Activated gamma-delta T cell (primary cell): Measurements from ENCODE around the gene HSBP1L1.
"Not testable (repeated sequence)": the region's sequence is repeated elsewhere in the genome, so short reads cannot be mapped to it uniquely, and the experiment has no call there.

Experiments used
- DNase-seq: peaks from one replicate; lab custom pipeline; 2025; lab: John Stamatoyannopoulos, UW

The HSBP1L1 gene

DNA sequence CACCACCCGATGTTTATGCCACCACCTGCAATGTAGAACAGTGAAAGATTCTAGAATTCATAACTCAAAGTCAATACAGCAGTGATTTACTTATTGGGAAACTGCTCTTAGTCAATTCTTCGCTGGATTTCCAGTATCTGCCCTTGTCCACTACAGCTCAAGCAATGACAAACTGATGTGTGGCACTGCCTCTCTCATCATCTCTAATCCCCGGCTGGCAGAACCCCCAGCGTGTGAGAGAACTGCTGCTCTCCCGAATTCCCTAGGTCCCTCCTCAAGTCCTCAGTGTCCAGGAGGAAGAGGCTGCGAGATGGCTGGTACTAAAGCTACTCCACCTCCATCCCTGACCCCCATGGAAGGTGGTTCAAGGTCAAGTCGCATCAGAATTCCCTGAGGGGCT is 22.3 kb downstream of the HSBP1L1 start:
- DNase-seq, result no peak

DNA sequence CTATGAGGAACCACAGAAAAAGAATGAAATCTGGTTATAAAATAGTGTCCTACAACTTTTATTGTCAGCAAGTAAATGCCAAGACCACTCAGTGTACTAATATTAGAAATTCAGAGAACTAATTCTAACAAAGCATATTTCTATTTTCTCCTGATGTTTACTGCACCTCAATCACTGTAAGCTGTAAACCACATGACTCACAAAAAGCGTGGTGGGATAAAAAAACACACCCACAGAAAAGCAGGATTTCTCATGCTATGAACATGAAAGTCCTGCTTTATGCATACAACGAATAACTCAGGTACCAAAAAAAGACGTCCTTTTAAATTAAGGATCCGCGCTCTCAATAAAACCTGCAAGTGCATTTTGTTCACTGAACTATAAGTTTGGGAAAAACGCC is 23.1 kb downstream of the HSBP1L1 start:
- no peak for DNase-seq

- DNase-seq, result peak; percentile 57
Measured at GRCh38 chr18:79988071-79988450, 23.6 kb downstream of the HSBP1L1 start.

GRCh38 chr18:79988451-79989194 is 24.2 kb downstream of the HSBP1L1 start, which contains the start of gene TXNL4A:
Gene TXNL4A, minus strand, starts transcription at chr18:79988563. Its CDS starts 171 bp downstream, at chr18:79988392.
- DNase-seq, result peak; percentile 74

DNA sequence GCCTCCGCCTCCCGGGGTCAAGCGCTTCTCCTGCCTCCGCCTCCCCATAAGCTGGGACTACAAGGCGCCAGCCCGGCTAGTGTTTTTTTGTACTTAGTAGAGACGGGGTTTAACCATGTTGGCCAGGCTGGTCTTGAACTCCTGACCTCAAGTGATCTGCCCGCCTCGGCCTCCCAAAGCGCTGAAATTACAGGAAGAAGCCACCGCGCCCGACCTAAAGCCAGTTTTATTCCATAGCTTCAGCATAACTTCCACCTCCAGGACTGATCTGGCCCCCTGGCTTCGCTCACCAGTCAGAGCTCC is 24.7 kb downstream of the HSBP1L1 start:
- DNase-seq, result no peak

GRCh38 chr18:79991494-79991893 is 27.1 kb downstream of the HSBP1L1 start:
- no peak for DNase-seq

DNA sequence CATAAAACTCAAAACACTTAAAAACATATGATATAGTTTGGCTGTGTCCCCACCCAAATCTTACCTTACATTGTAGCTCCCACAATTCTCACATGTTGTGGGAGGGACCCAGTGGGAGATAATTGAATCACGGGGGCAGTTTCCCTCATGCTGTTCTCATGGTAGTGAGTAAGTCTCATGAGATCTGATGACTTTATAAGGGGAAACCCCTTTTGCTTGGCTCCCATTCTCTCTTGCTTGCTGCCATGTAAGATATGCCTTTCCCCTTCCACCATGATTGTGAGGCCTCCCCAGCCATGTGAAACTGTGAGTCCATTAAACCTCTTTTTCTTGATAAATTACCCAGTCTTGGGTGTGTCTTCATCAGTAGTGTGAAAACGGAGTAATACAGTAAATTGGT is 35.3 kb downstream of the HSBP1L1 start:
- not testable (repeated sequence) for DNase-seq

GRCh38 chr18:80000877-80001276 is 36.4 kb downstream of the HSBP1L1 start:
- DNase-seq, result no peak

GRCh38 chr18:80002468-80002867 is 38.0 kb downstream of the HSBP1L1 start:
- DNase-seq, result no peak

DNA sequence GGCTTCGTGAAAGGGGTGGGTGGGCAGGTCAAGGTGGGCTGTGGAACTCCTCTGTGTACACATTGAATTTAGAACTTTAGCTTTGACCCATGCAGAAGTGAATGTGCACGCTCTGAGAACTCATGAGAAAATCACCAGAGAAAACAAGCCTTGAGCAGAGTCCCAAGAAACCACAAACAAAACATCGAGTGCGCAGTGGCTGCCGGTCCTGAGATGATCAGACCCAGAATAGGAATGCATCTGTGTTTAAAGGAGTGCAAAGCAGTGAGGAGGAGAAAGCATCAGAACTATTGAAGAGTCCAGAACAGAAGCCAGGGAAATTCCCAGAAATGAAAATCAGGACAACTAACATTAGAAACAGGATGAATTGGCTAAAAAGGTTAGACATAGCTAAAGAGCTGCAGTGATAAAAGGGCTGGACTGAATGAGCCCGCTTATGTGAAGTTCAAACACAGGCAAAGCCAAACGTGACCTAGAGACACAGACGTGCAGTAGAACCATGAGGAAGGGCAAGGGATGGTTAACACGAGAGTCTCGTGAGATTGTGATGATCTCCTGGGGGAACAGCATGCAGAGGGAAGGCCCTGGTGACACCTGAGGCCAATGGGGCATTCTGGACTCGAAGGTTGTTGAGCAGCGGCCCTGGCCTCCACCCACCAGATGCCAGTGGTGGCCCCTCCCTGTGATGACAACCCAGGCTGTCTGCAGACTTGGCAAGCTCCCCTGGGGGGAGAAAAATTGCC is 40.3 kb downstream of the HSBP1L1 start:
- DNase-seq, result no peak

- DNase-seq, result no peak
Measured at GRCh38 chr18:80006724-80007123, 42.3 kb downstream of the HSBP1L1 start.

DNA sequence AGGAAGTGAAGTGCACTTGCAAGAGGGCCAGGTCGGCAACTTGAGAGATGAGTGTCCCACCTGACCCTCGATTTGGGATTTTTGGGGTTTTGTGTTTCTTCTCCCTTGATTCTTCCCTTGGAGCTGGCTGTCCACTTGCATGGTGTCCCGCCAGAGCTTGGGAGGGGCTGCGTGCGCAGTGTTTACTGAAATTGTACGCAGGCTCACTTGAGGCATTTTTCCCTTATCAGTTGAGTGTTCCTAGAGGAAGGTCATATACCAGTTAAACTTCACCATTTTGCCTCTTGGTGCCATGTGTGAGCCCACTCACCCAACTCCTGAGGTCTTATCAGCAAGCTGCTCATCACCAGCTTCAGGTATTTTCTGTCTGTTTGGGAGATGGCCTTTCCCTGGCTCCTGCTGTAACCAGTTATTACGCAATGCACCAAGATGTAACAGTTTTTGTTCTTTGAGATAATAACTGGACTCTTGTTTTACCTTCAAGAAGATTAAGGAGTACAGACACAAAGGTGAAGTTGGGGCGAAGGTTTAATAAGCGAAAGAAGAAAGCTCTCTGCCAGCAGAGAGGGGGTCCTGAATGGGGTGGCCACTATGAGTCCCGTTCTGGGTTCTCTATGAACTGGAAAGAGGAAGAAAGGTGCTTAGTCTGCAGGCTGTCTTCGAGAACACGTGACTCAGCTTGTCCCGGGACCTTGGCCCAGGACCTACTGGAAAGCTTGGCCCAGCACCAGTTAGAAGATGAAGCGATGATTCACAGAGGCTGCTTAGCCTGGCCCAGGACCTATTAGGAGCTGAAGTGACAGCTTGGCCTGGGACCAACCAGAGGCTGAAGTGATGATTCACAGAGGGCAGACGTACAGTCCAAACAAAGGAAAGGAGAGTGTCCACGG is 45.5 kb downstream of the HSBP1L1 start:
- DNase-seq, result no peak

GRCh38 chr18:80010551-80010906 is 46.1 kb downstream of the HSBP1L1 start:
- DNase-seq, result no peak

- not testable (repeated sequence) for DNase-seq
Measured at GRCh38 chr18:80011496-80012137, 47.2 kb downstream of the HSBP1L1 start.

GRCh38 chr18:80012714-80013113 is 48.3 kb downstream of the HSBP1L1 start:
- DNase-seq, result no peak
